SIG-M5 treated with dmso at 0.1 percent for 504 hours (cell line): ENCODE results near the gene IAH1.
"Not testable (repeated sequence)": the region's sequence is repeated elsewhere in the genome, so short reads cannot be mapped to it uniquely, and the experiment has no call there.

Experiments used
- DNase-seq: peaks from one replicate; lab custom pipeline; 2025; ENCODE audit not compliant: unreplicated experiment; lab: John Stamatoyannopoulos, UW

The IAH1 gene

GRCh38 chr2:9473308-9473984 is 905 bp upstream of the IAH1 start:
- DNase-seq, result peak; percentile 19

GRCh38 chr2:9473985-9474360 is 378 bp upstream of the IAH1 start:
- DNase-seq, result no peak

GRCh38 chr2:9477914-9478313 is 3.6 kb downstream of the IAH1 start:
- no peak for DNase-seq

- DNase-seq, result no peak
These were observed 4.2 kb downstream of the IAH1 start for GRCh38 chr2:9478526-9478925.

- no peak for DNase-seq
These were observed 5.8 kb downstream of the IAH1 start for GRCh38 chr2:9480157-9480556.

GRCh38 chr2:9483107-9483506 is 8.8 kb downstream of the IAH1 start:
- no peak for DNase-seq

GRCh38 chr2:9484533-9484932 is 10.2 kb downstream of the IAH1 start:
- DNase-seq, result no peak

- DNase-seq, result no peak
These were observed 14.5 kb downstream of the IAH1 start for GRCh38 chr2:9488583-9489547.

GRCh38 chr2:9490789-9491188 is 16.4 kb downstream of the IAH1 start:
- no peak for DNase-seq

GRCh38 chr2:9492927-9493326 is 18.6 kb downstream of the IAH1 start:
- no peak for DNase-seq

- DNase-seq, result no peak
These were observed 19.1 kb downstream of the IAH1 start for GRCh38 chr2:9493478-9493877.

- DNase-seq, result no peak
These were observed 19.7 kb downstream of the IAH1 start for GRCh38 chr2:9494081-9494480.

- DNase-seq, result peak; percentile 20
These were observed 22.7 kb downstream of the IAH1 start for GRCh38 chr2:9497017-9497416.

GRCh38 chr2:9498210-9498609 is 23.9 kb downstream of the IAH1 start:
- DNase-seq, result no peak

GRCh38 chr2:9508931-9509330 is 34.6 kb downstream of the IAH1 start:
- DNase-seq, result peak; percentile 19

- DNase-seq, result not testable (repeated sequence)
These were observed 39.6 kb downstream of the IAH1 start for GRCh38 chr2:9513946-9514345.

GRCh38 chr2:9517118-9517782 is 42.9 kb downstream of the IAH1 start:
- DNase-seq, result no peak

- no peak for DNase-seq
These were observed 43.8 kb downstream of the IAH1 start for GRCh38 chr2:9518163-9518562.

- no peak for DNase-seq
These were observed 44.4 kb downstream of the IAH1 start for GRCh38 chr2:9518780-9519179.

- no peak for DNase-seq
These were observed 44.9 kb downstream of the IAH1 start for GRCh38 chr2:9519250-9519649.

GRCh38 chr2:9524291-9524690 is 49.9 kb downstream of the IAH1 start:
- DNase-seq, result no peak

- DNase-seq, result no peak
These were observed 50.9 kb downstream of the IAH1 start for GRCh38 chr2:9525266-9525665.
